WERI-Rb-1 (cell line): Measurements from ENCODE around the gene EIF3B.

ENCODE experiments used
- DNase-seq: peaks from one replicate; pipeline ENCODE4 v3.0.0-alpha.2; 2020
- H3K27ac ChIP-seq: fragments of 250-450 bp; sonication (Bioruptor Pico); 2 replicates; pipeline ENCODE4 v1.5.1; 2020; ENCODE audit warnings: mild to moderate bottlenecking, moderate library complexity
- H3K27me3 ChIP-seq: fragments of 250-450 bp; sonication (Bioruptor Pico); 2 replicates; pipeline ENCODE4 v1.5.1; 2021; ENCODE audit warnings: mild to moderate bottlenecking, low read depth, moderate library complexity; ENCODE audit not compliant: insufficient read depth, severe bottlenecking
- H3K36me3 ChIP-seq: fragments of 250-450 bp; sonication (Bioruptor Pico); 2 replicates; pipeline ENCODE4 v1.5.1; 2020; ENCODE audit warnings: mild to moderate bottlenecking, moderate library complexity
- H3K4me3 ChIP-seq: 2 replicates; pipeline ENCODE4 v1.5.1; 2011; ENCODE audit warnings: low read depth, mild to moderate bottlenecking, control low read depth, low read length
- H3K9me3 ChIP-seq: fragments of 250-450 bp; sonication (Bioruptor Pico); 2 replicates; pipeline ENCODE4 v1.5.1; 2021; ENCODE audit warnings: mild to moderate bottlenecking, moderate library complexity; ENCODE audit not compliant: severe bottlenecking
- TF ChIP-seq, protein P1 (sequence below): IDR thresholded peaks from 2 replicates; pipeline ENCODE4 v1.5.1; 2011; ENCODE audit warnings: low read depth, mild to moderate bottlenecking, control low read depth, inconsistent platforms, low read length

The EIF3B gene

GRCh38 chr7:2360796-2361195, 6.2 kb downstream of the EIF3B start:
- TF ChIP-seq, protein P1, sequence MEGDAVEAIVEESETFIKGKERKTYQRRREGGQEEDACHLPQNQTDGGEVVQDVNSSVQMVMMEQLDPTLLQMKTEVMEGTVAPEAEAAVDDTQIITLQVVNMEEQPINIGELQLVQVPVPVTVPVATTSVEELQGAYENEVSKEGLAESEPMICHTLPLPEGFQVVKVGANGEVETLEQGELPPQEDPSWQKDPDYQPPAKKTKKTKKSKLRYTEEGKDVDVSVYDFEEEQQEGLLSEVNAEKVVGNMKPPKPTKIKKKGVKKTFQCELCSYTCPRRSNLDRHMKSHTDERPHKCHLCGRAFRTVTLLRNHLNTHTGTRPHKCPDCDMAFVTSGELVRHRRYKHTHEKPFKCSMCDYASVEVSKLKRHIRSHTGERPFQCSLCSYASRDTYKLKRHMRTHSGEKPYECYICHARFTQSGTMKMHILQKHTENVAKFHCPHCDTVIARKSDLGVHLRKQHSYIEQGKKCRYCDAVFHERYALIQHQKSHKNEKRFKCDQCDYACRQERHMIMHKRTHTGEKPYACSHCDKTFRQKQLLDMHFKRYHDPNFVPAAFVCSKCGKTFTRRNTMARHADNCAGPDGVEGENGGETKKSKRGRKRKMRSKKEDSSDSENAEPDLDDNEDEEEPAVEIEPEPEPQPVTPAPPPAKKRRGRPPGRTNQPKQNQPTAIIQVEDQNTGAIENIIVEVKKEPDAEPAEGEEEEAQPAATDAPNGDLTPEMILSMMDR = no peak
- no peaks in the 10 kb centered on the region for H3K9me3 ChIP-seq
- no peak overlapping the region for H3K4me3 ChIP-seq
- no peak for DNase-seq
- H3K27me3 ChIP-seq = no peaks in the 10 kb centered on the region
- H3K36me3 ChIP-seq = peaks cover 97% of the 10 kb centered on the region
- H3K27ac ChIP-seq = no peak overlapping the region

GRCh38 chr7:2362385-2363088, 7.9 kb downstream of the EIF3B start:
- TF ChIP-seq, protein P1 = no peak
- H3K9me3 ChIP-seq = no peaks in the 10 kb centered on the region
- H3K4me3 ChIP-seq = no peak overlapping the region
- no peak overlapping the region for H3K27ac ChIP-seq
- H3K36me3 ChIP-seq = peaks cover 97% of the 10 kb centered on the region
- DNase-seq = no peak
- H3K27me3 ChIP-seq = no peaks in the 10 kb centered on the region

- peaks cover 97% of the 10 kb centered on the region for H3K36me3 ChIP-seq
- H3K27me3 ChIP-seq = no peaks in the 10 kb centered on the region
- TF ChIP-seq, protein P1 = no peak
- no peaks in the 10 kb centered on the region for H3K9me3 ChIP-seq
- H3K4me3 ChIP-seq = no peak overlapping the region
- no peak overlapping the region for H3K27ac ChIP-seq
- DNase-seq = no peak
Measured at GRCh38 chr7:2369139-2369538, 14.5 kb downstream of the EIF3B start.

- no peak overlapping the region for H3K4me3 ChIP-seq
- H3K9me3 ChIP-seq = no peaks in the 10 kb centered on the region
- TF ChIP-seq, protein P1 = no peak
- no peak for DNase-seq
- no peaks in the 10 kb centered on the region for H3K27me3 ChIP-seq
- H3K27ac ChIP-seq = no peak overlapping the region
- H3K36me3 ChIP-seq = peaks cover 98% of the 10 kb centered on the region
Measured at GRCh38 chr7:2371329-2371728, 16.7 kb downstream of the EIF3B start.

DNA sequence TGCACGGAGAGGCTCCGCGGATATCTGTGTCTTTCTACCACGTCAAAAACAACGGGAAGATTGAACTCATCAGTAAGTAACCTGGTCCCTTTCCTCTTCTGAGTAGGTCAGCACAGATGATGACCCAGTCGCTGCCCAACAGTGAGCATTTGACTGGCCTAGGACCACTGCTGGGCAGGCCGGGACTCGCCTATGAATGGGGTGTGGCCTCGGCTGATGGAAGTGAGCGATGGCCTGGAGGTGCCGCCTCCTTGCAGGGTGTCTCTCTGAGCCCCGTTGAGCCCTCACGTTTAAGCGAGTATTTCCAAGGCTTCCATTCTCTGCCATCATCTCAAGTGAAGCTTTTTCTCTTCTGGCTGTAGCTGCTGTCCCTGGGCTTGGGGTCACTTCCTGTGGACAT, 18.1 kb downstream of the EIF3B start:
- Histone ChIP-seq H3K36me3 (peaks cover 95% of the 10 kb centered on the region), H3K27me3 (no peaks in the 10 kb centered on the region), H3K4me3 (no peak overlapping the region), H3K9me3 (no peaks in the 10 kb centered on the region), H3K27ac (no peak overlapping the region)
- TF ChIP-seq, protein P1 = no peak
- DNase-seq = no peak

DNA sequence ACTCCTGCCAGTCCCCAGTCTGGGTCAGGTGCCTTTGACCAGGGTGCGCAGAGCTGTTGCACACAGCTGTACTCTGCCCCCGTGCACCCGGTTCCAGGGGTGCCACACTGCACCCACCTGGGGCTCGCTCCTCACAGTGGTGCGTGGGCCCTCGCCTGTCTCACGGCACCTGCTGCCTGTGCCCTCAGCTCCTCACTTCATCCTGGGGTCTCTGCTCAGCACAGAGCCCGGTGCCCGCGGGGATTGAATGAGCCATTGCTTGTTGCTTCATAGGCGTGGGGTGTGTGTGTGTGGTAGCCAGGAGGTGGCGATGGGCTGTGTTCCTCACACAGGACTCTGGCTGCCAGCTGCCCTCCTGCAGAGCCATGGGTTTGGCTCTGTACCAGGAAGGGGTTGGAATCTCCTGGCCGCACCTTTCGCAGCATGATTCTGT, 18.5 kb downstream of the EIF3B start:
- H3K9me3 ChIP-seq = no peaks in the 10 kb centered on the region
- TF ChIP-seq, protein P1 = no peak
- no peak overlapping the region for H3K4me3 ChIP-seq
- DNase-seq = no peak
- H3K27me3 ChIP-seq = no peaks in the 10 kb centered on the region
- no peak overlapping the region for H3K27ac ChIP-seq
- H3K36me3 ChIP-seq = peaks cover 90% of the 10 kb centered on the region
